NCI-H187 (cell line): ENCODE results near the gene USP28.
A peak's percentile ranks its signal among the peaks of the same experiment; 100 is the strongest.
"Not testable (repeated sequence)": the region's sequence is repeated elsewhere in the genome, so short reads cannot be mapped to it uniquely, and the experiment has no call there.

Source experiments
- DNase-seq, 2 experiments: peaks; one replicate each; lab custom pipeline; 2025; lab: John Stamatoyannopoulos, UW

The USP28 gene

GRCh38 chr11:113773416-113774173 is 101.8 kb downstream of the USP28 start, which contains the start of gene ZW10:
Gene ZW10 (minus strand): TSS chr11:113773692. CDS start chr11:113773666, 26 bp downstream.
- peak; percentile 80 to 95 for DNase-seq

DNA sequence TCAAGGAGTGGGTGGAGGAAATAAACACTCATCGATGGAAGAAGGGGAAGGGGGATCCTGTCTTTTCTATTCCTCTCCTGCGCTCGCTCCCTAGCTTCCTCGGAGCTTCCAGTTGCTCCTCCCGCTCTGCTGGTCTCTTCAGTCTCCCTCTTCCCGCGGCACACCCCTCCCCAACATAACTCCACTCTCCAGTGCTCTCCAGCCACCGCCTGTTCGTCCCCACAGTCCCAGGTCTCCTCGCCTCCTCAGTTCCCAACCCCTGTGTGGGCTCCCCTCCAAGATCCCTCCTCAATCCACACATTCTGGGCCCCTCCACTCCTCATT is 102.3 kb downstream of the USP28 start:
- no peak for DNase-seq

GRCh38 chr11:113771964-113772363 is 103.4 kb downstream of the USP28 start:
- no peak for DNase-seq

DNA sequence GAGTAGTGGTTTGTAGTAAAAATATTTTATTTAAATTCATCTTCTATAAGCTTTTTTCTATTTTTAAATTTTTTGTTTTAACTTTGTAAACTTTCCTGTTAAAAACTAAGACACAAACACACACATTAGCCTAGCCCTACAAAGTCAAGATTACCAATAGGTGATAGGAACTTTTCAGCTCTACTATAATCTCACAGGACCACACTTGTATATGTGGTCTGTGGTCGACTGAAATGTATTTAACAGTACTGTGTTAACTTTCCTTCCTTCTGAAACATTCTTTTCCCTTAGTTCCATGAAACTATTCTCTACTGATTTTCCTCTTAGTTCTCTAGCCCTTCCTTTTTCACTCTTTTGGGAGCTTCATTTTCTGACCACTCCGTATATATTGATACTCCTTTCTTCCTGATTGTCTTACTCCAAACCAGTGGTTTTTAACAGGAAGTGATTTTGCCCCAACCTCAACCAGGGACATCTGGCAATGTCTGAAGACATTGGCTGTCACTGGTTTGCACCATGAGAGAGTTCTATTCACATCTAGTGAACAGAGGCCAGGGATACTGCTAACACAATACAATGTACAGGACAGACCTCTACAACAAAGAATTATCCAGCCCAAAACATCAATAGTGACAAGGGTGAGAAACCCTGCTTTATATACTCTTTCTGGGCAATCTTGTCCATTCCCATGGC is 110.7 kb downstream of the USP28 start:
- no peak for DNase-seq

- not testable (repeated sequence) for DNase-seq
Observed at GRCh38 chr11:113763040-113763439, 112.3 kb downstream of the USP28 start.

DNA sequence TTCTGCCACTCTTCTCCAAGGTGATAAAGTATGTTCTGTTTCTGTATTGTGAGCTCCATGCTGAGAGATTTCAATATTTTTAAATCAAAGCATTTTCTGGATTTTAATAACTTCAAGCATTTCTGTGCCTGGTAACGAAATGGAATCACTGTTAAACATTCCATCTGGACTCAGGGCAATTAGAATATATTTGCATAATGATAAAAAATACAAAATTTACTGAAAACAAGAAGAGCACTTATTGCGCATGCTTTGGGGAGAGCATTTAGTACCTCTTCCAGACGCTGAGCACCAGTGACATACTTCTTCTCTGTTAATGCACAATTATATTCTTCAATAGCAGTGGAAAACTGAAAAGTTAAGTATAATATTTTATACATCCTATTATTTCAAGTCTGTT is 115.1 kb downstream of the USP28 start:
- no peak for DNase-seq

GRCh38 chr11:113752932-113753331 is 122.4 kb downstream of the USP28 start:
- DNase-seq: no peak
